Loucy (cell line): ENCODE results near the gene RNF130.
A peak's percentile ranks its signal among the peaks of the same experiment; 100 is the strongest.

ENCODE experiments used
- H2AFZ ChIP-seq: fragments of 200-600 bp; sonication (generic); 2 replicates; pipeline ENCODE4 v1.6.0; 2016; ENCODE audit warnings: antibody characterized with exemption, mild to moderate bottlenecking, low read length, moderate library complexity
- H3F3A ChIP-seq: fragments of 200-600 bp; 2 replicates; pipeline ENCODE4 v1.6.0; 2016; ENCODE audit warnings: antibody characterized with exemption, low read depth, mild to moderate bottlenecking
- H3K27me3 ChIP-seq: fragments of 200-600 bp; sonication (generic); 2 replicates; pipeline ENCODE4 v1.6.1; 2014; ENCODE audit warnings: low read length, mild to moderate bottlenecking; ENCODE audit not compliant: insufficient read depth, poor library complexity, severe bottlenecking
- H3K36me3 ChIP-seq: fragments of 200-600 bp; sonication (generic); 2 replicates; pipeline ENCODE4 v1.6.1; 2016; ENCODE audit warnings: low read length; ENCODE audit not compliant: insufficient read depth
- H3K4me1 ChIP-seq: fragments of 200-600 bp; sonication (generic); 2 replicates; pipeline ENCODE4 v1.5.1; 2014; ENCODE audit warnings: low read length, mild to moderate bottlenecking; ENCODE audit not compliant: insufficient read depth, poor library complexity, severe bottlenecking
- H3K4me2 ChIP-seq: fragments of 200-600 bp; sonication (generic); 2 replicates; pipeline ENCODE4 v1.6.0; 2014; ENCODE audit warnings: antibody characterized with exemption, low read length, low read depth, mild to moderate bottlenecking; ENCODE audit not compliant: poor library complexity, severe bottlenecking
- H3K4me3 ChIP-seq: fragments of 200-600 bp; sonication (generic); 2 replicates; pipeline ENCODE4 v1.5.1; 2014; ENCODE audit warnings: low read length, mild to moderate bottlenecking, mixed read lengths; ENCODE audit not compliant: poor library complexity, severe bottlenecking
- H3K79me2 ChIP-seq: fragments of 200-600 bp; sonication (generic); 2 replicates; pipeline ENCODE4 v1.6.1; 2014; ENCODE audit warnings: low read length; ENCODE audit not compliant: insufficient read depth
- H3K9ac ChIP-seq: fragments of 200-600 bp; sonication (generic); 2 replicates; pipeline ENCODE4 v1.6.0; 2014; ENCODE audit warnings: mild to moderate bottlenecking, low read depth, low read length, moderate library complexity; ENCODE audit not compliant: poor library complexity, severe bottlenecking
- H3K9me2 ChIP-seq: fragments of 200-600 bp; sonication (generic); replicated peaks from 2 replicates; pipeline ENCODE4 v1.6.1; 2016; ENCODE audit warnings: low read depth, low read length, mixed read lengths
- H3K9me3 ChIP-seq: fragments of 200-600 bp; sonication (generic); 2 replicates; pipeline ENCODE4 v1.6.1; 2014; ENCODE audit warnings: mild to moderate bottlenecking, antibody characterized with exemption, low read length, low read depth; ENCODE audit not compliant: insufficient read depth
- H4K20me1 ChIP-seq: fragments of 200-600 bp; sonication (generic); 2 replicates; pipeline ENCODE4 v1.6.0; 2014; ENCODE audit warnings: antibody characterized with exemption, low read length, mild to moderate bottlenecking; ENCODE audit not compliant: insufficient read depth, poor library complexity, severe bottlenecking
- EZH2phosphoT487 ChIP-seq: fragments of 200-600 bp; IDR thresholded peaks from 2 replicates; pipeline ENCODE4 v1.6.1; 2018; ENCODE audit warnings: antibody characterized with exemption, mild to moderate bottlenecking, moderate library complexity, borderline replicate concordance
- TF ChIP-seq, protein P1 (sequence below): fragments of 200-600 bp; sonication (generic); conservative IDR thresholded peaks from 2 replicates; pipeline ENCODE4 v1.5.1; 2014; ENCODE audit warnings: mild to moderate bottlenecking, antibody characterized with exemption, low read length

RNF130 gene

DNA sequence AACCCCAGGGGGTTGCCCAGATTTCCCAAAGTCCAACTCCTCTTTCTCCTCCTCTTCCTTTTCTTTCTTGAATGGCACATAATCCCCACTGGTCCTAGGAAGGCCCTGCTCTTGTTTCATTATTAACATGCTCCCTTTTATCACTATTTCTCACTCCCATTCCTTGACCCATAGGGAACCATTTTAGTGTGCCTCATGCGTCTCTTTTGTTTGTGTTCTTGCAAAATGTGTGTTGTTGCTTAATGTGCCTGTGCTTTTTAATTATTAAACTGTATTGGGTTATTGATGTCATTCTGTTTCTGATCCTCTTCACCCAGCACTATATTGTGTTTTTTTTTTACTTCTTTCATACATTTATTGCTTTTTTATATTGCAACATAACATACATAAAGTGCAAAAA lies 4.1 kb upstream of the RNF130 start:
- Histone ChIP-seq H3K9ac (no peak overlapping the region), H4K20me1 (no peaks in the 10 kb centered on the region), H2AFZ (no peak overlapping the region), H3K79me2 (peaks cover 6% of the 10 kb centered on the region), H3K36me3 (no peaks in the 10 kb centered on the region), H3K4me2 (no peak overlapping the region), H3F3A (no peaks in the 10 kb centered on the region), H3K4me1 (peaks cover 5% of the 10 kb centered on the region), H3K9me2 (no peaks in the 10 kb centered on the region), H3K4me3 (no peak overlapping the region), H3K9me3 (no peaks in the 10 kb centered on the region), H3K27me3 (no peaks in the 10 kb centered on the region)
- TF ChIP-seq, protein P1, sequence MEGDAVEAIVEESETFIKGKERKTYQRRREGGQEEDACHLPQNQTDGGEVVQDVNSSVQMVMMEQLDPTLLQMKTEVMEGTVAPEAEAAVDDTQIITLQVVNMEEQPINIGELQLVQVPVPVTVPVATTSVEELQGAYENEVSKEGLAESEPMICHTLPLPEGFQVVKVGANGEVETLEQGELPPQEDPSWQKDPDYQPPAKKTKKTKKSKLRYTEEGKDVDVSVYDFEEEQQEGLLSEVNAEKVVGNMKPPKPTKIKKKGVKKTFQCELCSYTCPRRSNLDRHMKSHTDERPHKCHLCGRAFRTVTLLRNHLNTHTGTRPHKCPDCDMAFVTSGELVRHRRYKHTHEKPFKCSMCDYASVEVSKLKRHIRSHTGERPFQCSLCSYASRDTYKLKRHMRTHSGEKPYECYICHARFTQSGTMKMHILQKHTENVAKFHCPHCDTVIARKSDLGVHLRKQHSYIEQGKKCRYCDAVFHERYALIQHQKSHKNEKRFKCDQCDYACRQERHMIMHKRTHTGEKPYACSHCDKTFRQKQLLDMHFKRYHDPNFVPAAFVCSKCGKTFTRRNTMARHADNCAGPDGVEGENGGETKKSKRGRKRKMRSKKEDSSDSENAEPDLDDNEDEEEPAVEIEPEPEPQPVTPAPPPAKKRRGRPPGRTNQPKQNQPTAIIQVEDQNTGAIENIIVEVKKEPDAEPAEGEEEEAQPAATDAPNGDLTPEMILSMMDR: no peak
- TF ChIP-seq EZH2phosphoT487: no peak

DNA sequence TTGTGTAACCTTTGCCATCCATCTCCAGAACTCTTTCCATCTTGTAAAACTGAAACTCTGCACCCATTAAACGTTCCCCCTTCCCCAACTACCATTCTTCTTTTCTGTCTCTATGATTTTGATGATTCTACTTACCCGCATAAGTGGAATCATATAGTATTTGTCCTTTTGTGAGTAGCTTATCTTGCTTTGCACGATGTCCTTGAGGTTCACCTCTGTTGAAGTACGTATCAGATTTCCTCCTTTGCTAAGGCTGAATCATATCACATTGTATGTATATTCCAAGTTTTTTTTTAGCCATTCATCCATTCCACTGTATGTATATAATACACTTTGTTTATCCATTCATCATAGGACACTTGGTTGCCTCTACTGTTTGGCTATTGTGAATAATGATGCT lies 2.9 kb upstream of the RNF130 start:
- peaks cover 19% of the 10 kb centered on the region for H3K79me2 ChIP-seq
- no peaks in the 10 kb centered on the region for H3K36me3 ChIP-seq
- H4K20me1 ChIP-seq: no peaks in the 10 kb centered on the region
- H3F3A ChIP-seq: no peaks in the 10 kb centered on the region
- H3K4me3 ChIP-seq: no peak overlapping the region
- no peak overlapping the region for H3K4me2 ChIP-seq
- no peak overlapping the region for H2AFZ ChIP-seq
- no peak overlapping the region for H3K9ac ChIP-seq
- TF ChIP-seq, protein P1: no peak
- TF ChIP-seq EZH2phosphoT487: no peak
- no peaks in the 10 kb centered on the region for H3K9me3 ChIP-seq
- H3K27me3 ChIP-seq: no peaks in the 10 kb centered on the region
- no peaks in the 10 kb centered on the region for H3K9me2 ChIP-seq
- H3K4me1 ChIP-seq: peaks cover 5% of the 10 kb centered on the region

DNA sequence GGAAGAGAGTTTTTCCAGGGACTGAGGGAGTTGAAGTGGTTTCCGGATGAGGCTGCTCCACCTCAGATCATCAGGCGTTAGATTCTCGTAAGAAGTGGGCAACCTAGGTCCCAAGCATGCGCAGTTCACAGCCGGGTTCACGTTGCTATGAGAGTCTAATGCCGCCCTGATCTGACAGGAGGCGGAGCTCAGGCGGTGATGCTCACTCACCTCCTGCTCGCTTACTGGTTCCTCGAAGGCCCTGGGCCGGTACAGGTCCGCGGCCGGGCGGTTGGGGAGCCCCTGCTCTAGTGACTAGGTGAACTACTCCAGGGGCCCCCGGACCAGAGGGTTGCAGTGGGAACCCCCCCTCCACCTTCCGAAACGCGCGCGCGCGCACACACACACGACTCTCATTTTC lies 997 bp upstream of the RNF130 start:
- peaks cover 38% of the 10 kb centered on the region for H3K79me2 ChIP-seq
- peak overlapping the region; percentile 86; the same call in 1 of the 2 replicates for H2AFZ ChIP-seq
- H3K27me3 ChIP-seq: no peaks in the 10 kb centered on the region
- H3F3A ChIP-seq: no peaks in the 10 kb centered on the region
- TF ChIP-seq EZH2phosphoT487: no peak
- TF ChIP-seq, protein P1: no peak
- no peaks in the 10 kb centered on the region for H3K9me3 ChIP-seq
- peaks cover 10% of the 10 kb centered on the region for H4K20me1 ChIP-seq
- H3K4me2 ChIP-seq: peak overlapping the region; percentile 74
- H3K9me2 ChIP-seq: no peaks in the 10 kb centered on the region
- peak overlapping the region; percentile 69 for H3K9ac ChIP-seq
- peak overlapping the region; percentile 68 for H3K4me3 ChIP-seq
- H3K4me1 ChIP-seq: peaks cover 10% of the 10 kb centered on the region
- no peaks in the 10 kb centered on the region for H3K36me3 ChIP-seq
